Left renal cortex interstitium (tissue), 4 donors: ENCODE results near the gene OR13C8. TPM values are rescaled to one million over a fixed set of nuclear protein-coding genes. Genes with fewer than 3 reads are reported as not detected.
A peak's percentile ranks its signal among the peaks of the same experiment; 100 is the strongest.
"Not testable (repeated sequence)": the region's sequence is repeated elsewhere in the genome, so short reads cannot be mapped to it uniquely, and the experiment has no call there.

Source experiments
- DNase-seq, 4 donors: peaks; one replicate each; pipeline ENCODE4 v3.0.0-alpha.2; 2013; ENCODE audit warnings: low read depth in 4 of 4, low spot score in 2 of 4, missing footprints in 1 of 4
- polyA plus RNA-seq, 4 donors: library from polyadenylated mRNA; unstranded; fragments of 120-200 nt; gene quantifications; one replicate each; pipeline ENCODE4 v1.2.1, GENCODE V29; 2013; ENCODE audit not compliant: insufficient read length in 4 of 4

Gene OR13C8
- not detected for polyA plus RNA-seq

DNA sequence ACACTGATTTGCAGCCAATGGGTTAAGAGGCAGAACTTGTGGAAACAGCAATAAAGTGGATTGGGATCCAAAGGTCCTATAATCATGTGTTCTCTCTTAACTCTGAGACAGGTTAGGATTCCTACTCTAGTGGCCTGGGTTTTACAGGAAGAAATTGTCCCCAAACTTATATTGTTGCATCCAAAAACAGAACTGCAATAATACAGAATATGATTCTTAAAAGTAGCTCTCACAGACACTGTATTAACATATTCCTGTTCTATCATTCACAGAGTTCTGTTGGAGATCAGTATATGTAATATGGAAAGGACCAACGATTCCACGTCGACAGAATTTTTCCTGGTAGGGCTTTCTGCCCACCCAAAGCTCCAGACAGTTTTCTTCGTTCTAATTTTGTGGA, at the start of gene OR13C8:
Gene OR13C8, plus strand, starts transcription at position 301 of the 400 bp plus-strand sequence. Its CDS starts 0 bp downstream, at position 301.
- no peak for DNase-seq

GRCh38 chr9:104520241-104520640, 48.7 kb upstream of the OR13C8 start:
- DNase-seq, result not testable (repeated sequence)

DNA sequence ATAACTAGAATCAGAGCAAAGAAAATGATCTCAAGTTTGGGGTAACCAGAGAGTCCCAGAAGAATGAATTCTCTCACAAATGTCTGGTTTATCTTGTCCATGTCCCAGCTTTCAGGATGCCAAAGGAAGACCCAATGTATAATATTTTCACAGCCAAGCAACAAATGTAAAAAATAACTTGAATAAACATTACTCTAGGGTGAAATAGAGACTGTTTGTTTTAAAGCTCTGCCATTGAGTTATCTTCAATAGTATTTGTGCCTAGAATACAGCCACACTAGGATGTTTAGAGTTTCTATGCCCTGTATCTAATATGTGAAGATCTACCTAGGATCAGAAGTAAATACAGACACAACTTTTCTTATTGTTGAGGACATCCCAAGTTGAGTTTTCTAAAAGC, 41.9 kb upstream of the OR13C8 start, which contains the start of gene OR13C4:
Gene OR13C4, minus strand, starts transcription at position 101 of the 400 bp plus-strand sequence. Its CDS starts 0 bp downstream, at position 101.
- DNase-seq, result no peak

- no peak for DNase-seq
These were observed 32.2 kb upstream of the OR13C8 start, which contains the start of gene OR13C3 for GRCh38 chr9:104536756-104537155. OR13C3 (minus strand) TSS chr9:104536856; CDS start chr9:104536723, 133 bp downstream.

DNA sequence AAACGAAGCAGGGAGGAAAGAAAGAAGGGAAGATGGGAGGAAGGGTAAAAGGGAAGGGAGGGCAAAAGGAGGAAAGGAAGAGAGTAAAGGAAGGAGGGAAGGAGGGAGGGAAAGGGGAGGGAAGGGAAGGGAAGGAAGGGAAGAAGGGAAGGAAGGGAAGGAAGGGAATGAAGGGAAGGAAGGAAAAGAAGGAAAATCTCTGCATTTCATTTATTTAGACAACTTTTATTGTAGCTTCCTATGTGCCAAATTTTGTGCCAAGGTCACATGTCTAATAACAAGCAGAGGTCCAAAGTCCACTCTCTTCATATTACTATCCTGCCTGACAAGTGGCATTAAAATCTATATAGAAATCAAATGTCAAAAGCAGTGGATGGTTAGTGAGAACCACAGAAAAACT, 29.7 kb upstream of the OR13C8 start:
- no peak for DNase-seq

DNA sequence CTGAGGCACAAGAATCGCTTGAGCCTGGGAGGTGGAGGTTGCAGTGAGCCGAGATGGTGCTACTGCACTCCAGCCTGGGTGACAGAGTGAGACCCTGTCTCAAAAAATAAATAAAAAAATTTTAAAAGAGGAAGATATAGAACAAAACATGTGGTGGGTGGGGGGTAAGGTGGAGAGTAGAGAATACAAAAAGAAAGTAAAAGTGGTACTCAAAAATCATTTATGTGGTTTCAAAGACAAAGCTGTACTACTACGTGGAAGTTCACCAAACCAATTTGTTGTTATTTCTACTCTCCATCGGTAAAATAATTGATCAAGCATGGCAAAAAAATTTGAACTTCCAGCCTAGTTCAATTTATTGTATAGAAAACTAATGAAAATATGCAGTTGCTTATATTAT, 24.3 kb upstream of the OR13C8 start:
- no peak for DNase-seq

GRCh38 chr9:104553261-104553660, 15.7 kb upstream of the OR13C8 start:
- DNase-seq, result no peak

GRCh38 chr9:104555521-104555920, 13.4 kb upstream of the OR13C8 start:
- no peak for DNase-seq

GRCh38 chr9:104556830-104557634, 11.9 kb upstream of the OR13C8 start:
- DNase-seq, result no peak

DNA sequence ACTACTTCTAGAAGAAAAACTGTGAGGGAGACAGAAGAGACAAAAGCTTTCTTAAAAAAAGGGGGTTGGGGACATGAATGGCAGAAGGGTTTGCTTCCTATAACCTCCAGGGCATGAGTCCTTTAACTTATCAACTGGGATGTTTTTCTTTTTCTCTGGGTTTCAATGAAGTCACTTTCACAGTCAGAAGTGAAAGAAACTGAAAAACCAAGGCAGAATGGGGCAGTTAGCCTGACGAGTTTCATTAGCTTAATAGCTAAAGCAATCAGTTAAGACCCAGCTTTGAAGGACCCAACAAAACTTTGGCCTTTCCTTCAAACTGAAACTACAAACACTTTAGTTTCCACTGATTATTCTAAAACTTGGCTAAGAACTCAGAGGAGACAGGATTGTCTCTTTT, 4.6 kb upstream of the OR13C8 start:
- no peak for DNase-seq

GRCh38 chr9:104572612-104573011, 3.6 kb downstream of the OR13C8 start:
- no peak for DNase-seq

DNA sequence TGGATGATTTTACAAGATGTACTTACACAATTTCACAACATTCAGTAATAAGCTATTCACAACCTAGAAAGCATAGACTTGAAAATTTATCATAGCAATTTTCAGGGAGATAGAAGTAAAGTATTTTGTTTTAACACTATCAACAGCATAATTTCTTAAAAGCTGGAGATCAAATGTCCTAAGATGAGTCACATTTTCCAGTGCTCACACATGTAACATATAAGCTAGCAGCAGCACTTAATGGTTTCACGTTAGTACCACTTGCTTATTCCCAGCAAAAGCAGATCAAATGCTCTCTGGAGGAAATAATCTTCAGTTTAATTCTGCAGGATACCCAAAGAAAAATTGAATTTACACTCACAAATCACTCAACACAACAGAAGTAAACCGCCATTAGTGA, 6.5 kb downstream of the OR13C8 start:
- no peak for DNase-seq

GRCh38 chr9:104577263-104577662, 8.3 kb downstream of the OR13C8 start:
- no peak for DNase-seq

- no peak for DNase-seq
These were observed 11.6 kb downstream of the OR13C8 start for GRCh38 chr9:104580562-104580961.

GRCh38 chr9:104586496-104587180, 17.7 kb downstream of the OR13C8 start:
- peak in 1 of 4 donors; percentile 1 for DNase-seq

DNA sequence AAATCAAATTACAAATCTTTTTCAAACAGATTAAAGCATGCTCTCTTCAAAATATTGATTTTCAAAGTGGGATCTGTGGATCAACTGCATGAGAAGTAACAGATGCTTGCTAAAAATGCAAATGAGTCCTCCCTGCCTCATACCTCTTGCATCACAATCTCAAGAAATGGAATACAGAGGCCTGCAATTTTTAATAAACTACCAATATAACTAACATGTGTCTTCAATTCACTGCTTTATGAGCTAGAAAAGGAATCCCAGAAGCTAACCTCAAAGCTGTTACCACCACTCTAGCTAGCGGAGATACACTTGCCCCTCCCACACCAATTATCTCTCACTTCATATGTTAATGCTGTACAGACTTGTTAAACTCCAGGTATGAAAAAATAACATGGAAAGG, 20.7 kb downstream of the OR13C8 start:
- DNase-seq, result no peak

DNA sequence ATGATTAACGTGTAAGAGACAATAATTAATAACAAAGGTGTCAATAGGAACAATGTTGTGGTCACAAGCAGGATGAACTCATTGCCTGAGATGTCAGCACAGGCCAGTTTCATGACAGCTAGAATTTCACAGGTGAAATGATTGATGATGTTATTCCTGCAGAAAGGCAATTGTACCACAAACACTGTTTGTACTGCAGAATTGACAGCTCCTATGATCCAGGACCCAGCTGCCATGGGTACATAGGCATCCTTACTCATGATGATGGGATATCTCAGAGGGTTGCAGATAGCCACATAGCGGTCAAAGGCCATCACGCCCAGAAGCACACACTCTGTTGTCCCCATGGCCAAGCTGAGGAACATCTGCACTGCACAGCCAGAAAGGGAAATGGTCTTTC, 29.8 kb downstream of the OR13C8 start:
- DNase-seq, result not testable (repeated sequence)

- DNase-seq, result not testable (repeated sequence)
These were observed 30.3 kb downstream of the OR13C8 start, which contains the start of gene OR13C5 for GRCh38 chr9:104599313-104599712. OR13C5 (minus strand) TSS chr9:104599413; CDS start chr9:104599413, 0 bp downstream.

GRCh38 chr9:104604801-104605200, 35.8 kb downstream of the OR13C8 start:
- no peak for DNase-seq

GRCh38 chr9:104605527-104605926, 36.6 kb downstream of the OR13C8 start, which contains the start of gene OR13C2:
OR13C2 (minus strand) TSS chr9:104605627; CDS start chr9:104605627, 0 bp downstream.
- not testable (repeated sequence) for DNase-seq

GRCh38 chr9:104606152-104606551, 37.2 kb downstream of the OR13C8 start:
- no peak for DNase-seq
